Fibroblast of skin of scalp (primary cell): Measurements from ENCODE around the gene LGR6.
"Not testable (repeated sequence)": the region's sequence is repeated elsewhere in the genome, so short reads cannot be mapped to it uniquely, and the experiment has no call there.

Source experiments
- DNase-seq: peaks from one replicate; pipeline ENCODE4 v3.0.0-alpha.2; 2013

Gene LGR6

GRCh38 chr1:202348005-202348508 lies 154.5 kb downstream of the LGR6 start:
- DNase-seq = no peak

GRCh38 chr1:202348509-202349205 lies 155.1 kb downstream of the LGR6 start, which contains the start of gene PPP1R12B:
Gene PPP1R12B, plus strand, starts transcription at chr1:202348699. Its CDS starts 153 bp downstream, at chr1:202348852.
- peak; percentile 99 for DNase-seq

- DNase-seq = peak; percentile 22
These were observed 155.8 kb downstream of the LGR6 start for GRCh38 chr1:202349206-202349928.

DNA sequence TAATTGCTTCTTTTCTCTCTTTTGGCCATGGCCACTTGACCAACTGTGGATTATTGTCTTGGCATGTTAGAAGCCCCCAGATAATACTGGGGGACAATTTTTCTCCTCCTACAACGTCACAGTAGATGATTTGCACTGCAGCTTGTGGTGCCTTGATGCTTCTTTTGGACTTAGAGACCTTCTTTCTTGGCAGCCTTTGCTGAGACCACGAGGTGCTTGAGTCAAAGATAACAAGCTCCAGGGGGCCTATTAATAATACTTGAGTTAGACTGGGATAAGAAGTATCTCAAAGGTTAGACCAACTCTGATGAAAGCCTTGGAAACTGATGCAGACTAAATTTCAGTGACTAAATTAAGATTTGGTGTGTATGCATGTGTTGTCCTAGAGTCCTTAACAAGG lies 158.1 kb downstream of the LGR6 start:
- DNase-seq = peak; percentile 8

- not testable (repeated sequence) for DNase-seq
These were observed 159.1 kb downstream of the LGR6 start for GRCh38 chr1:202352583-202353197.

GRCh38 chr1:202355944-202356553 lies 162.4 kb downstream of the LGR6 start:
- DNase-seq = no peak

- DNase-seq = no peak
These were observed 163.9 kb downstream of the LGR6 start for GRCh38 chr1:202357506-202357905.

DNA sequence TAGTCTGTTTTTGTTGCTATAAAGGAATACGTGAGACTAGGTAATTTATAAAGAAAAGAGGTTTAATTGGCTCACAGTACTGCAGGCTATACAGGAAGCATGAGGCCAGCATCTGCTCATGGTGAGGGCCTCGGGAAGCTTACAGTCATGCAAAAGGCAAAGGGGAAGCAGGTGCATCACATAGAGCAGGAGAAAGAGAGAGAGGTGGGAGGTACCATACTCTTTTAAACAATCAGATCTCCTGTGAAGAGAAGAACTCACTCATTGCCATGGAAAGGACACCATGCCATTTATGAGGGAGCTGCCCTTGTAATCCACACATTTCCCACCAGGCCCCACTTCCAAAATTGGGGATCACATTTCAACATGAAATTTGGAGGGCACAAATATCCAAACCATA lies 167.6 kb downstream of the LGR6 start:
- no peak for DNase-seq

- DNase-seq = no peak
These were observed 168.1 kb downstream of the LGR6 start for GRCh38 chr1:202361701-202362100.

- no peak for DNase-seq
These were observed 168.6 kb downstream of the LGR6 start for GRCh38 chr1:202362212-202362611.

GRCh38 chr1:202365092-202365815 lies 171.7 kb downstream of the LGR6 start:
- peak; percentile 53 for DNase-seq

- DNase-seq = peak; percentile 32
These were observed 173.7 kb downstream of the LGR6 start for GRCh38 chr1:202367271-202367670.
